Mesenchymal stem cell (in vitro differentiated cells and primary cell): Measurements from ENCODE around the gene HSPA6.
"Not testable (repeated sequence)": the region's sequence is repeated elsewhere in the genome, so short reads cannot be mapped to it uniquely, and the experiment has no call there.

ENCODE experiments used
- DNase-seq: peaks from one replicate; pipeline ENCODE4 v3.0.0-alpha.2; 2013
- H2AFZ ChIP-seq: one replicate; pipeline ENCODE4 v1.6.1; 2013; ENCODE audit warnings: low read depth, mild to moderate bottlenecking, control low read depth, inconsistent platforms, low read length, moderate library complexity
- H2AK5ac ChIP-seq: 2 replicates; pipeline ENCODE4 v1.6.1; 2013; ENCODE audit warnings: low read length, moderate library complexity, mild to moderate bottlenecking, inconsistent platforms; ENCODE audit not compliant: severe bottlenecking
- H2BK120ac ChIP-seq: one replicate; pipeline ENCODE4 v1.6.1; 2013; ENCODE audit warnings: low read depth, mild to moderate bottlenecking, inconsistent platforms, low read length, moderate library complexity
- H2BK12ac ChIP-seq, 2 experiments: one replicate each; pipeline ENCODE4 v1.6.1; 2013; ENCODE audit warnings: inconsistent platforms in 2 of 2, low read length in 2 of 2, mild to moderate bottlenecking in 2 of 2, moderate library complexity in 2 of 2, control low read depth in 1 of 2
- H2BK15ac ChIP-seq: one replicate; pipeline ENCODE4 v1.6.1; 2013; ENCODE audit warnings: mild to moderate bottlenecking, low read depth, inconsistent platforms; ENCODE audit not compliant: poor library complexity, severe bottlenecking
- H2BK5ac ChIP-seq: 2 replicates; pipeline ENCODE4 v1.6.1; 2013; ENCODE audit warnings: low read depth, mild to moderate bottlenecking, low read length, control low read depth, inconsistent platforms; ENCODE audit not compliant: poor library complexity, severe bottlenecking
- H3K14ac ChIP-seq, 2 experiments: one replicate each; pipeline ENCODE4 v1.6.1; 2013; ENCODE audit warnings: inconsistent platforms in 2 of 2, low read length in 2 of 2, control low read depth in 1 of 2, mild to moderate bottlenecking in 1 of 2, moderate library complexity in 1 of 2
- H3K18ac ChIP-seq, 2 experiments: one replicate each; pipeline ENCODE4 v1.6.1; 2013; ENCODE audit warnings: inconsistent platforms in 2 of 2, low read length in 2 of 2, control low read depth in 1 of 2, low read depth in 1 of 2, mild to moderate bottlenecking in 1 of 2
- H3K23ac ChIP-seq, 2 experiments: one replicate each; pipeline ENCODE4 v1.6.1; 2013; ENCODE audit warnings: inconsistent platforms in 2 of 2, low read length in 2 of 2, mild to moderate bottlenecking in 2 of 2, moderate library complexity in 2 of 2, control low read depth in 1 of 2
- H3K27ac ChIP-seq: 2 replicates; pipeline ENCODE4 v1.5.1; 2013; ENCODE audit warnings: mild to moderate bottlenecking, moderate library complexity, low read length, control low read depth, inconsistent platforms; ENCODE audit not compliant: poor library complexity, severe bottlenecking
- H3K27me3 ChIP-seq, 2 experiments: 2 replicates each; pipeline versions ENCODE4 v1.6.1 to v1.7.0; 2013; ENCODE audit warnings: low read length in 2 of 2, mild to moderate bottlenecking in 2 of 2, moderate library complexity in 2 of 2, control low read depth in 1 of 2, inconsistent platforms in 1 of 2; ENCODE audit not compliant: control insufficient read depth in 1 of 2, insufficient read depth in 1 of 2
- H3K36me3 ChIP-seq, 2 experiments: 2 replicates each; pipeline versions ENCODE4 v1.6.1 to v1.7.0; 2013; ENCODE audit warnings: low read length in 2 of 2, control low read depth in 1 of 2, inconsistent platforms in 1 of 2, low read depth in 1 of 2, mild to moderate bottlenecking in 1 of 2; ENCODE audit not compliant: insufficient read depth in 2 of 2, control insufficient read depth in 1 of 2
- H3K4ac ChIP-seq, 2 experiments: one replicate each; pipeline ENCODE4 v1.6.1; 2013; ENCODE audit warnings: inconsistent platforms in 2 of 2, low read length in 2 of 2, mild to moderate bottlenecking in 2 of 2, moderate library complexity in 2 of 2, control low read depth in 1 of 2, low read depth in 1 of 2
- H3K4me1 ChIP-seq: 2 replicates; pipeline ENCODE4 v1.6.1; 2013; ENCODE audit warnings: low read depth, low read length, control low read depth; ENCODE audit not compliant: control insufficient read depth, insufficient read depth
- H3K4me2 ChIP-seq: 2 replicates; pipeline ENCODE4 v1.6.1; 2013; ENCODE audit warnings: low read length, mild to moderate bottlenecking, inconsistent platforms; ENCODE audit not compliant: poor library complexity, severe bottlenecking
- H3K4me3 ChIP-seq, 2 experiments: 2 replicates each; pipeline versions ENCODE4 v1.5.1 to v1.7.0; 2013; ENCODE audit warnings: low read length in 2 of 2, mild to moderate bottlenecking in 2 of 2, control low read depth in 1 of 2, low read depth in 1 of 2; ENCODE audit not compliant: insufficient read depth in 1 of 2
- H3K79me1 ChIP-seq: replicated peaks from 2 replicates; pipeline ENCODE4 v1.6.1; 2013; ENCODE audit warnings: mild to moderate bottlenecking, control low read depth, low read length, inconsistent platforms; ENCODE audit not compliant: poor library complexity, severe bottlenecking
- H3K9ac ChIP-seq: 2 replicates; pipeline ENCODE4 v1.7.0; 2013; ENCODE audit warnings: mild to moderate bottlenecking, low read length, moderate library complexity
- H3K9me3 ChIP-seq: 2 replicates; pipeline ENCODE4 v1.7.0; 2013; ENCODE audit warnings: mild to moderate bottlenecking, low read length; ENCODE audit not compliant: control insufficient read depth
- H4K8ac ChIP-seq: one replicate; pipeline ENCODE4 v1.6.1; 2013; ENCODE audit warnings: inconsistent platforms, mild to moderate bottlenecking, low read length, moderate library complexity
- H4K91ac ChIP-seq: one replicate; pipeline ENCODE4 v1.6.1; 2013; ENCODE audit warnings: mild to moderate bottlenecking, low read length, inconsistent platforms
- WGBS: methylation state at CpG from one replicate; pipeline ENCODE4 v1.1.7; 2013; ENCODE audit warnings: mixed read lengths; 5-methylcytosine and 5-hydroxymethylcytosine counted together

HSPA6 gene

DNA sequence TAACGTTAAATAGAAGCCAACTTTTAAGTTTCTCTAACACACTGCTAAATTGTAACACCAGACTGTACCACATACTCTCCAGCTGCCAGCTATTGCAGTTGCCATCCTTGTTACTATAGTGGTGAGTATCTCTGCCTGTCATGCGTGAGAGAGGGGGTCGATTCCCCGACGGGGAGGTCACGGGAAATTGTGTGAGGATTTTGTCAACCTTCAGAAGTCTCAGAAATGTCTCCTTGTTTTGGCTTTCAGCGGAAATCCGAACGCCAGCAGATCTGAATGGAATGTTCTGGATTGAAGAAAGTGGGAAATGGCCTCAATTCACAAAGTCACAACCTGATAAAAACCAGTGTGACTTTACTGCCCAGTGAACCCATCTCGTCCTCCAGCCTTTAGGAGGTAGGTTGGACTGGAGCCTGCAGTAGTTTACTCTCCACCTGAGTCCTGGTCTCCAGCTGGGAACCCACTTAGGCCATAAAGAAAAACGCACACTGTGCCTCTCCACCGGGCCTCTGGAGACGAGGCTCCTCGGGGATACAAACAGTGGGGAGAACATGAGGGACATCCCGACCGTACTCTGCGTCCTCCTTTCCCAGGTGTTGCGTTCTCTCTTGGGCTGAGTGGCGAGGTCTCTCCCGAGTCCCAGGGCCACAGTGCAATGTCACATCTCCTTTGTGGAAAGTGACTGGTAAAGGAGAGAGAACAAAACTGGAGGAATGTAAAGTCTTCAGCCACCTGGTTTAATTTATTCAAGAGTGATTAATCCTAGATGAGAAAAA is 1.1 kb upstream of the HSPA6 start:
- not testable (repeated sequence) for H3K4ac ChIP-seq, H3K4me2 ChIP-seq, H3K23ac ChIP-seq, H3K9me3 ChIP-seq, H2BK15ac ChIP-seq, H2AK5ac ChIP-seq, H2BK12ac ChIP-seq, H3K27ac ChIP-seq, H3K18ac ChIP-seq, H3K9ac ChIP-seq, H3K36me3 ChIP-seq, H2AFZ ChIP-seq, H3K4me3 ChIP-seq, H3K27me3 ChIP-seq, H4K91ac ChIP-seq, H2BK5ac ChIP-seq, H3K79me1 ChIP-seq, H3K14ac ChIP-seq, DNase-seq, H2BK120ac ChIP-seq, H3K4me1 ChIP-seq
- 69% methylated on average over 16 of the region's 20 CpGs for WGBS
- peak overlapping the region; percentile 15 for H4K8ac ChIP-seq

GRCh38 chr1:161524742-161525291 is 477 bp downstream of the HSPA6 start:
- not testable (repeated sequence) for H3K36me3 ChIP-seq, H2AFZ ChIP-seq, H2BK120ac ChIP-seq, H3K9ac ChIP-seq, H3K4me2 ChIP-seq, H3K27me3 ChIP-seq, H3K79me1 ChIP-seq, H3K27ac ChIP-seq, H3K4ac ChIP-seq, H2BK12ac ChIP-seq, H2AK5ac ChIP-seq, DNase-seq, H3K18ac ChIP-seq, H2BK15ac ChIP-seq, H4K91ac ChIP-seq, H3K4me1 ChIP-seq, H4K8ac ChIP-seq, H2BK5ac ChIP-seq, H3K9me3 ChIP-seq, H3K23ac ChIP-seq, H3K14ac ChIP-seq
- peak overlapping the region in 1 of 2 experiments; percentile 68 for H3K4me3 ChIP-seq
- WGBS = 26% methylated on average over 38 of the region's 55 CpGs

- WGBS = 93% methylated on average over 17 of the region's 23 CpGs
- not testable (repeated sequence) for H3K4me2 ChIP-seq, H3K27me3 ChIP-seq, H3K14ac ChIP-seq, H3K27ac ChIP-seq, H3K9ac ChIP-seq, H4K91ac ChIP-seq, H2AK5ac ChIP-seq, H3K4me1 ChIP-seq, H3K18ac ChIP-seq, H3K79me1 ChIP-seq, H2BK120ac ChIP-seq, H2AFZ ChIP-seq, H2BK5ac ChIP-seq, H3K23ac ChIP-seq, H2BK15ac ChIP-seq, H2BK12ac ChIP-seq, H3K36me3 ChIP-seq, DNase-seq, H3K4ac ChIP-seq, H4K8ac ChIP-seq, H3K9me3 ChIP-seq
- H3K4me3 ChIP-seq = peak overlapping the region in 1 of 2 experiments; percentile 68
These were observed 981 bp downstream of the HSPA6 start for GRCh38 chr1:161525321-161525720.

- H3K9me3 ChIP-seq, H3K27me3 ChIP-seq, H4K8ac ChIP-seq, H3K4ac ChIP-seq, H2BK15ac ChIP-seq, H3K23ac ChIP-seq, DNase-seq, H3K18ac ChIP-seq, H3K9ac ChIP-seq, H2BK120ac ChIP-seq, H2BK12ac ChIP-seq, H3K79me1 ChIP-seq, H4K91ac ChIP-seq, H2AK5ac ChIP-seq, H3K4me3 ChIP-seq, H2AFZ ChIP-seq, H3K4me1 ChIP-seq, H3K27ac ChIP-seq, H2BK5ac ChIP-seq, H3K36me3 ChIP-seq, H3K4me2 ChIP-seq, H3K14ac ChIP-seq: not testable (repeated sequence)
- WGBS = 91% methylated on average over 7 of the region's 7 CpGs
These were observed 1.6 kb downstream of the HSPA6 start for GRCh38 chr1:161525918-161526317.
